ENCODE results near the gene CCDC200.

GRCh38 chr17:43226393-43226792, 2.0 kb downstream of the CCDC200 start:
- TF ChIP-seq POLR2A (IDR thresholded peaks at IDR 0.05), result no peak
- TF ChIP-seq CTCF (IDR thresholded peaks at IDR 0.05), result no peak
- no peak for TF ChIP-seq POLR2AphosphoS5 (IDR thresholded peaks at IDR 0.05)
